ENCODE results near the gene NOL8. TPM values are rescaled to one million over a fixed set of nuclear protein-coding genes. Genes with fewer than 3 reads are reported as not detected.

Gene NOL8
- polyA plus RNA-seq, 4 donors = 11.3 to 39.9 (median 13.1) TPM

DNA sequence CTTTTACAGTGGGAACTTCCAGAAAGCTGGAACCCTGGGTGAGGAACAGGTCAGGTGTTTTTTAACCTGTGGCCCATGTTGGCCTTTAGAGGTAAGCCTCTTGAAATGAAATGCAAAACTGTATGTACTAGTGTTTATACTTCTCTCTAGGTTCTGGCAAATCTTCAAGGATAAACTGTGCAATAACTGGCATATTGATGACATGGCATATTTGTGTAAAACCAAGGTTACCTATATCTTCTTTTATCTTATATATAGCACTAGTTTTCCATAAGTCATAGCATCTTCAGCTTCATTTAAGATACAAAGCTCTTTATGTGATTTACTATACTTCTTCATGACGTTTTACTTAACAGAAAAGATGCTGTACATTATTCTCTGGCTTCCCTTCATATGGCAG lies 24.2 kb downstream of the NOL8 start:
- Histone ChIP-seq H3K4me1 (ENCODE audit: control insufficient read depth in 3 of 3, insufficient read depth in 2 of 3, low read depth in 1 of 3, low read length in 2 of 3) (no peaks in the 10 kb centered on the region), H3K9me3 (ENCODE audit: control insufficient read depth in 2 of 2, insufficient read depth in 1 of 2, low read depth in 1 of 2, low read length in 1 of 2) (no peaks in the 10 kb centered on the region), H3K4me3 (ENCODE audit: low read depth in 1 of 3, low read length in 3 of 3) (no peak overlapping the region), H3K27ac (ENCODE audit: low read depth in 1 of 3, low read length in 2 of 3) (no peak overlapping the region), H3K36me3 (ENCODE audit: control insufficient read depth in 3 of 3, insufficient read depth in 2 of 3, low read depth in 1 of 3, low read length in 3 of 3) (peaks cover 9 to 25% (median 16%) of the 10 kb centered on the region in 3 donors), H3K27me3 (ENCODE audit: control insufficient read depth in 3 of 3, insufficient read depth in 3 of 3, low read length in 3 of 3) (no peaks in the 10 kb centered on the region)
- 70 to 76% (median 74%) methylated on average over 1 of the region's 1 CpG for WGBS, 3 donors
- DNase-seq (no peak), FAIRE-seq (no peak)

- WGBS, 3 donors = 67 to 81% (median 80%) methylated on average over 1 of the region's 1 CpG
- FAIRE-seq = no peak
- Histone ChIP-seq H3K36me3 (ENCODE audit: control insufficient read depth in 3 of 3, insufficient read depth in 2 of 3, low read depth in 1 of 3, low read length in 3 of 3) (peaks cover 5 to 17% (median 15%) of the 10 kb centered on the region in 3 donors), H3K9me3 (ENCODE audit: control insufficient read depth in 2 of 2, insufficient read depth in 1 of 2, low read depth in 1 of 2, low read length in 1 of 2) (no peaks in the 10 kb centered on the region), H3K4me3 (ENCODE audit: low read depth in 1 of 3, low read length in 3 of 3) (no peak overlapping the region), H3K27me3 (ENCODE audit: control insufficient read depth in 3 of 3, insufficient read depth in 3 of 3, low read length in 3 of 3) (no peaks in the 10 kb centered on the region), H3K4me1 (ENCODE audit: control insufficient read depth in 3 of 3, insufficient read depth in 2 of 3, low read depth in 1 of 3, low read length in 2 of 3) (peaks cover 0 to 5% (median 3%) of the 10 kb centered on the region in 3 donors), H3K27ac (ENCODE audit: low read depth in 1 of 3, low read length in 2 of 3) (no peak overlapping the region)
- DNase-seq = no peak
Observed at GRCh38 chr9:92299116-92299515, 26.0 kb downstream of the NOL8 start.

- DNase-seq (no peak), FAIRE-seq (no peak)
- 73 to 78% (median 78%) methylated on average over 3 of the region's 3 CpGs for WGBS, 3 donors
- Histone ChIP-seq H3K9me3 (ENCODE audit: control insufficient read depth in 2 of 2, insufficient read depth in 1 of 2, low read depth in 1 of 2, low read length in 1 of 2) (no peaks in the 10 kb centered on the region), H3K27me3 (ENCODE audit: control insufficient read depth in 3 of 3, insufficient read depth in 3 of 3, low read length in 3 of 3) (no peaks in the 10 kb centered on the region), H3K4me1 (ENCODE audit: control insufficient read depth in 3 of 3, insufficient read depth in 2 of 3, low read depth in 1 of 3, low read length in 2 of 3) (peaks cover 0 to 5% (median 3%) of the 10 kb centered on the region in 3 donors), H3K4me3 (ENCODE audit: low read depth in 1 of 3, low read length in 3 of 3) (no peak overlapping the region), H3K36me3 (ENCODE audit: control insufficient read depth in 3 of 3, insufficient read depth in 2 of 3, low read depth in 1 of 3, low read length in 3 of 3) (peaks cover 3 to 15% (median 14%) of the 10 kb centered on the region in 3 donors), H3K27ac (ENCODE audit: low read depth in 1 of 3, low read length in 2 of 3) (peak overlapping the region in 2 of 3 donors; percentile 11 to 70)
Observed at GRCh38 chr9:92298036-92298435, 27.1 kb downstream of the NOL8 start.

GRCh38 chr9:92297611-92298010 lies 27.5 kb downstream of the NOL8 start:
- no peak overlapping the region for H3K27ac ChIP-seq (ENCODE audit: low read depth in 1 of 3, low read length in 2 of 3)
- peaks cover 3 to 15% (median 10%) of the 10 kb centered on the region in 3 donors for H3K36me3 ChIP-seq (ENCODE audit: control insufficient read depth in 3 of 3, insufficient read depth in 2 of 3, low read depth in 1 of 3, low read length in 3 of 3)

GRCh38 chr9:92295827-92296258 lies 29.3 kb downstream of the NOL8 start:
- no peaks in the 10 kb centered on the region for H3K27me3 ChIP-seq (ENCODE audit: control insufficient read depth in 3 of 3, insufficient read depth in 3 of 3, low read length in 3 of 3)
- H3K4me3 ChIP-seq (ENCODE audit: low read depth in 1 of 3, low read length in 3 of 3) = no peak overlapping the region
- no peak for FAIRE-seq
- peaks cover 1 to 13% (median 7%) of the 10 kb centered on the region in 3 donors for H3K36me3 ChIP-seq (ENCODE audit: control insufficient read depth in 3 of 3, insufficient read depth in 2 of 3, low read depth in 1 of 3, low read length in 3 of 3)
- peak in 1 of 2 donors; percentile 7 for DNase-seq
- no peaks in the 10 kb centered on the region for H3K9me3 ChIP-seq (ENCODE audit: control insufficient read depth in 2 of 2, insufficient read depth in 1 of 2, low read depth in 1 of 2, low read length in 1 of 2)
- 67 to 84% (median 82%) methylated on average over 4 of the region's 4 CpGs for WGBS, 3 donors
- peak overlapping the region in 1 of 3 donors; percentile 10 for H3K27ac ChIP-seq (ENCODE audit: low read depth in 1 of 3, low read length in 2 of 3)
- H3K4me1 ChIP-seq (ENCODE audit: control insufficient read depth in 3 of 3, insufficient read depth in 2 of 3, low read depth in 1 of 3, low read length in 2 of 3) = peaks cover 0 to 11% (median 6%) of the 10 kb centered on the region in 3 donors

More at GRCh38 chr9:92297611-92298010, 27.5 kb downstream of the NOL8 start:
- FAIRE-seq = no peak
- Histone ChIP-seq H3K27me3 (ENCODE audit: control insufficient read depth in 3 of 3, insufficient read depth in 3 of 3, low read length in 3 of 3) (no peaks in the 10 kb centered on the region), H3K9me3 (ENCODE audit: control insufficient read depth in 2 of 2, insufficient read depth in 1 of 2, low read depth in 1 of 2, low read length in 1 of 2) (no peaks in the 10 kb centered on the region), H3K4me3 (ENCODE audit: low read depth in 1 of 3, low read length in 3 of 3) (no peak overlapping the region), H3K4me1 (ENCODE audit: control insufficient read depth in 3 of 3, insufficient read depth in 2 of 3, low read depth in 1 of 3, low read length in 2 of 3) (peaks cover 0 to 5% (median 3%) of the 10 kb centered on the region in 3 donors)
- WGBS, 3 donors = 52 to 64% (median 63%) methylated on average over 3 of the region's 3 CpGs
- no peak for DNase-seq

DNA sequence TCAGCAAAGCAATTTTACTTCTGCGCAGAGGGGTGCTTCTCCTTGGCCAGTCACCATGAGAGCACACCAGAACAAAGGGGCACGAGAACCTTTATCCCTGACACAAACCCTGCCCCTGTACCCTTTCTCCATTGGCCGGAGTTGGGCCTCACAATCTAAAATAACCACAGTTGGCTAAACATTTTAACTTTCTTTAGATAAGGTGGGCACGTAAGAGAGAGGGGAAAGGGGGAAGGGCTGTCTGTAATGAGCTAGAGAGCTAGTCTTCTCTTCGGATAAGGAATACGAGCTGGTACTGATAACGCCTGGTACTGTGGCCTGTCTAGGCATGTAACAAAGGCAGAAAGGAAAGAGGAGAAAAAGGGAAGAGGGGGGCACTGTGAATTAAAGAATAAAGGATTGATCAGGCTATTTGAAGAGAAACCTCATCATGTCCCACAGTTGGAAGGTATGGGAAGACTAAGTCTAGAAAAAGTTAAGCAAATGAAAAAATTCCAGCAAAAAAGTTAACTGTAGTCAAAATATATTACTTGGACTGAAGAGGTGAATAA lies 29.8 kb downstream of the NOL8 start:
- H3K27ac ChIP-seq (ENCODE audit: low read depth in 1 of 3, low read length in 2 of 3) = peak overlapping the region in 1 of 3 donors; percentile 10
- no peaks in the 10 kb centered on the region for H3K27me3 ChIP-seq (ENCODE audit: control insufficient read depth in 3 of 3, insufficient read depth in 3 of 3, low read length in 3 of 3)
- peaks cover 0 to 11% (median 6%) of the 10 kb centered on the region in 3 donors for H3K4me1 ChIP-seq (ENCODE audit: control insufficient read depth in 3 of 3, insufficient read depth in 2 of 3, low read depth in 1 of 3, low read length in 2 of 3)
- FAIRE-seq (no peak), DNase-seq (peak in 1 of 2 donors; percentile 20)
- 81 to 87% (median 85%) methylated on average over 7 of the region's 7 CpGs for WGBS, 3 donors
- no peaks in the 10 kb centered on the region for H3K9me3 ChIP-seq (ENCODE audit: control insufficient read depth in 2 of 2, insufficient read depth in 1 of 2, low read depth in 1 of 2, low read length in 1 of 2)
- H3K36me3 ChIP-seq (ENCODE audit: control insufficient read depth in 3 of 3, insufficient read depth in 2 of 3, low read depth in 1 of 3, low read length in 3 of 3) = peaks cover 0 to 9% (median 4%) of the 10 kb centered on the region in 3 donors
- no peak overlapping the region for H3K4me3 ChIP-seq (ENCODE audit: low read depth in 1 of 3, low read length in 3 of 3)

DNA sequence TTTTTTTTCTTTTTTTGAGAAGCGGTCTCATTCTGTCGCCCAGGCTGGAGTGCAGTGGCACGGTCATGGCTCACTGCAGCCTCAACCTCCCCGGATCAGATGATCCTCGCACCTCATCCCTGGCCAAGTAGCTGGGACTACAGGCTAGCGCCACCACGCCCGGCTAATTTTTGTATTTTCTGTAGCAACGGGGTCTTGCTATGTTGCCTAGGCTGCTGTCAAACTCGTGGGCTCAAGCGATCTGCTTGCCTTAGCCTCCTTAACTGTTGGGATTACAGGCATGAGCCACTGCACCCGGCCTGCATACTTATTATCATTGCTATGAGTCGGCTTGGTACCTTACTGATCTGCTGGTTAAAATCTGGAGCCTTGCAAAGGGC lies 30.9 kb downstream of the NOL8 start:
- H3K27me3 ChIP-seq (ENCODE audit: control insufficient read depth in 3 of 3, insufficient read depth in 3 of 3, low read length in 3 of 3) = no peaks in the 10 kb centered on the region
- H3K4me3 ChIP-seq (ENCODE audit: low read depth in 1 of 3, low read length in 3 of 3) = peak overlapping the region; percentile 10 to 83 (median 82)
- no peaks in the 10 kb centered on the region for H3K9me3 ChIP-seq (ENCODE audit: control insufficient read depth in 2 of 2, insufficient read depth in 1 of 2, low read depth in 1 of 2, low read length in 1 of 2)
- peaks cover 0 to 6% (median 4%) of the 10 kb centered on the region in 3 donors for H3K36me3 ChIP-seq (ENCODE audit: control insufficient read depth in 3 of 3, insufficient read depth in 2 of 3, low read depth in 1 of 3, low read length in 3 of 3)
- FAIRE-seq (no peak), DNase-seq (peak in 1 of 2 donors; percentile 33)
- 6 to 16% (median 8%) methylated on average over 13 of the region's 13 CpGs for WGBS, 3 donors
- peak overlapping the region; percentile 72 to 84 (median 78) for H3K27ac ChIP-seq (ENCODE audit: low read depth in 1 of 3, low read length in 2 of 3)
- H3K4me1 ChIP-seq (ENCODE audit: control insufficient read depth in 3 of 3, insufficient read depth in 2 of 3, low read depth in 1 of 3, low read length in 2 of 3) = peaks cover 0 to 11% (median 6%) of the 10 kb centered on the region in 3 donors

DNA sequence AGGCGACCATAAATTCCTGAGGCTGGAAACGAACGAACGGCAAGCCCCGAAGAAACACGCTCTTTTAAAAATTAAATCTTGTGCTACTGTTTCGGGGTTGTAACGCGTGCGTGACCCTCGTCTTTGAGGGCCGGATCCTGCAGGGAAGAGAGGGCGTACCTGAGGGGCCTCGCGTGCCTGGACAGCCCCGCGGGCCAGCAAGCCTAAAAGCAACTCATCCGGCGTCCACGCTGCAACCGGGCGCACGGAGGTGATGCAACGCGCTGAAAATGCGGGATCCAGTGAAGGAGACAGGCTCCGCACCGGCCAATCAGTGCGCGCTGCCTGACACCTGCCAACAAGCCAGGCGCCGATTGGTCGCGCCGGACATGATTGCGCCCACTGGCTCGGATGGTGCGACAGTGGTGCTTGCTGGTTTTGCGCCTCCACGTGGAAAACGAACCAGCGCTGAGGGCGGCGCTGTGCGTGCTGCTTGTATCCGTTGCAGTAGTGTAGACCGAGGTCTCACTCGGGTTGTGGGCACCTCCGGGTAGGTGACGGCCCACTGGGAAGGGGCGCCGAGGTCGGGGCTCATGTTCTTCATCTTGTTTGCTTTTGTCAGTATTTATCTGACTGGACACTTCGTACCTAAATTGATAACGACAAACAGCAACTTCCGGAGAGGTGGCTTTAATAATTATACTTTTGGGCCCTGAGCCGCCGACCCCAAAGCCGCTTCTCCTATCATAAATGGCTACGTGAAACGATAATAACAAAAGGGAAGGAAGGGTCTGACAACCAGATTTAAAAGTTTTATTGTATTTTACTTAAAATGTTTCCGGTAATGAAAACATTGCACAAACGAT lies 31.5 kb downstream of the NOL8 start, which contains the start of gene IARS1:
Gene IARS1 (minus strand): TSS at position 246 of the 845 bp plus-strand sequence. CDS start 4,278 bp downstream, outside the sequence.
- FAIRE-seq (no peak), DNase-seq (peak; percentile 98 to 100)
- peak within 1 kb of the TSS; percentile 72 to 88 (median 78) for H3K27ac ChIP-seq (ENCODE audit: low read depth in 1 of 3, low read length in 2 of 3)
- H3K36me3 ChIP-seq (ENCODE audit: control insufficient read depth in 3 of 3, insufficient read depth in 2 of 3, low read depth in 1 of 3, low read length in 3 of 3) = peaks cover 0 to 6% (median 2%) of the 10 kb centered on the region in 3 donors
- H3K4me1 ChIP-seq (ENCODE audit: control insufficient read depth in 3 of 3, insufficient read depth in 2 of 3, low read depth in 1 of 3, low read length in 2 of 3) = peaks cover 0 to 11% (median 6%) of the 10 kb centered on the region in 3 donors
- 0% methylated on average over 63 of the region's 63 CpGs for WGBS, 3 donors
- no peaks in the 10 kb centered on the region for H3K27me3 ChIP-seq (ENCODE audit: control insufficient read depth in 3 of 3, insufficient read depth in 3 of 3, low read length in 3 of 3)
- peak within 1 kb of the TSS; percentile 73 to 83 (median 82) for H3K4me3 ChIP-seq (ENCODE audit: low read depth in 1 of 3, low read length in 3 of 3)
- no peaks in the 10 kb centered on the region for H3K9me3 ChIP-seq (ENCODE audit: control insufficient read depth in 2 of 2, insufficient read depth in 1 of 2, low read depth in 1 of 2, low read length in 1 of 2)

All from small intestine (tissue), 7 donors.